IPS DF 4.7 (cell line): ENCODE measurements around the gene EOLA2.
"Not testable (repeated sequence)": the region's sequence is repeated elsewhere in the genome, so short reads cannot be mapped to it uniquely, and the experiment has no call there.

ENCODE experiments used
- DNase-seq: peaks from one replicate; pipeline ENCODE4 v3.0.0-alpha.2; 2013; ENCODE audit warnings: low spot score; ENCODE audit errors: extremely low read depth

Gene EOLA2

DNA sequence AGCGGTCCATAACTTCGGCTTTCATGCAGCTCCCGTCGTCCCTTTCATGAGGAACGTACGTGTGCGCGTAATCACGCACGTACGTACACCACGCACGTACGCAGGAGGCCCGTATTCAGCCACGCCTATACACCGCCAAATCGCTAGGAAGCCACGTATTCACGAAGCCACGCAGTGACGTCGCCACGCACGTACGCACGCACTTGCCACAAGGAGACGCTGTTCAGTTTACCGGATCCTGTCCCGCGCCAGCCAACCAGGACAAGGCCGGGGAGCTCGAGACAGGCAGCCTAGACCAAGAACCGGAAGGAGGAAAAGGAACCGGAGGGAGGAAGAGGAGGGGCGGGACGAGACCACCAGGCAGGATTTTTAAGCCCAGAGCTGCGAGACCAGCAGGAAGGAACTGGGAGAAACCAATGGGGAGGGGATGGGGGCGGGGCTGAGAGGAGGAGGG, at the start of gene EOLA2:
TSS of gene EOLA2 (minus strand) at position 65 of the 454 bp plus-strand sequence. CDS start 4,617 bp downstream, outside the sequence.
- DNase-seq, result peak; percentile 82

GRCh38 chrX:149987613-149988012, 49.3 kb upstream of the EOLA2 start:
- no peak for DNase-seq

GRCh38 chrX:149984411-149984810, 46.1 kb upstream of the EOLA2 start:
- no peak for DNase-seq

DNA sequence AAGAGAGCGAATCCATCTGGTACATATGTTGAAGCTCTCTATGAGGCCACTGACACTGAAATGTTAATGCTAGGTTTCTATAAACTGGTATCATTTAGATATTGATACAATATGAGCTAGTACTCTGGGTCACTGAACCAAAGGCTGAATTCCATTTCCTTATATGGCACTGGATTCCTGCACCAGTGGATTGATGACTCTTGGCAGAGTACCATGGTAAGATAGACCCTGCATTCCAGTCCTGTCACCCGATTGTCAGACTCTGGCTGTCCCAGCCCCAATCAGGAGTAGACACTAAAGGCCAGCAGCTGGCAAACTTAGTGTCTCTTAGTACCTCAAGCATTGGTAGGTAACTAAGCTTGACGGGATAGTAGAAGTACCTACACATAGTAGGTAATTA, 44.0 kb upstream of the EOLA2 start:
- DNase-seq, result no peak

- no peak for DNase-seq
Observed at GRCh38 chrX:149979126-149979644, 40.9 kb upstream of the EOLA2 start.

DNA sequence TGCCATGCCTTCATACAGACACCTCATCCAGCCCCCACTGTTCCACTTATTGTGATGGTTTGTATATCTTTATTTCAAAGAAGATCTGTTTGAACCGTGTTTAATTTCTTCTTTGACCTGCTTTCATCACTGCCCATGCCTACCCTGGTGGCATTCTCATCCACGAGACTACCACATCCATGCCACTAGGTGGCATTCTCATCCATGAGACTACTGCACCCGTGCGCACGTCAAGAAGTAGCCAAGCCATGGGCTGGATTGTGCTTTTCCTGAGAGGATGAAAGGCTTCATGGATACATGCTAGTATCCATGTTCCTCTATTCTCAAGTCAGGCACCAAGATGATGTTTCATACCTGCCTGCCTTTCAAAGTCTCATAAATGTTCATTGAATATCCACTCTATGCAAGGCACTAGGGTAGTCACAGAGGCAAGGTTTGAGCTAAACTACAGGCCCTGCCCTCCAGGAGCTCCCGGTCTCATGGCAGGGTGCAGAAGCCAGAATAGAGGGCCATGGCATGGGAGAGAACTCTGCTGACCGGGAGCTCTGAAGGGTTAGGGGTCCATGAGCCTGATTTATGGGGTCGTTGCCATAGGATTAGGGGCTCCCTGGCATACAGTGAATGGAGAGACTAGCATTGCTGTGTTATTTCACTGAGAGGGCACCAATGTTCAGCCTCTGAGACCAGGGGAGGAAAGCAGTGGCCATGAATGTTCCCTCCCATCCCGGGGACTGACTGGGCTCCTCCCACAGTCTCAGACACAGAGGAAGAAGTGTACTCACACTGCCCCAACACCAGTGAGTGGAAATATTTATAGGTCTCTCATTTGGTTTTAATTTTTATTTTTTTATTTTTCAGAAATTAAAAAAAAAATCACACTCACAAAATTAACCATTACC, 24.8 kb upstream of the EOLA2 start:
- DNase-seq, result no peak

DNA sequence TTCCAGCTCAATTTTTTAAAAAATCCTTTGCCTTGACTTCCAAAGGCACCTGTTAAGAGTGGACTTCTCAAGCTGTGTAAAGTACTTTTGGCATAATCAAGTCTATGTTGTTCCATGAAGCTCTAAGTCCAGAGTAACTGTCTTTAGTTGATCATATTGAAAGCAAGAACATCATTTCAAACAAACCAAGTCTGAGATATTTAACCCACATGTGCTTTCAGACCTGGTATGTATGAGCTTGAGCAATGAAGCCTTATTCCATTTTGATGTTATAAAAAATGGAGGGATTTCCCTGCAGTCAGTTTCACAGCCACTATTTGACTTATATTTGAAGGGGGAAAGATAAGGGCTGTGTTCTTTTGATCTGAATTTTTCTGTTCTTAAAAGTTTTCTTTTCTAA, 23.7 kb upstream of the EOLA2 start:
- no peak for DNase-seq

GRCh38 chrX:149961572-149961971, 23.3 kb upstream of the EOLA2 start:
- no peak for DNase-seq

GRCh38 chrX:149950681-149951080, 12.4 kb upstream of the EOLA2 start:
- no peak for DNase-seq

GRCh38 chrX:149949743-149950436, 11.6 kb upstream of the EOLA2 start:
- DNase-seq, result no peak

DNA sequence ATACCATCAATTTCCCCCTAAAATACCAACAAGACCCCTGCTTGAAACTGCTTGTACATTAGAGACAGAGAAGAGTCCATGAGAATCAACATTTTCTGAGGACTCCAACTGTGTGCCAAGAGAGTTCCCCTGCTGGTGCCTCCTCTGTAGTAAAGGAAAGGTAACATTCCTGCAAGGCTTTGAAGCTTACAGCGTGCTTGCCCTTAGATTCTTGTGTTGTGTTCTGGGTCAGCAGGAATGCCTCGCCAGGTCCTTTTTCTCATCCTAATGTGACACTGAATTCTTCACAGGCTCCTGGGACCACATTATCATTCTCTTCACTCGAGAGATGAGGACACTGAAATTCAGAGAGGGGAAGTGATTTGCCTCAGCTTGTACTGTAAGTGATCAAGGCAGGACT, 9.7 kb upstream of the EOLA2 start:
- DNase-seq, result no peak

DNA sequence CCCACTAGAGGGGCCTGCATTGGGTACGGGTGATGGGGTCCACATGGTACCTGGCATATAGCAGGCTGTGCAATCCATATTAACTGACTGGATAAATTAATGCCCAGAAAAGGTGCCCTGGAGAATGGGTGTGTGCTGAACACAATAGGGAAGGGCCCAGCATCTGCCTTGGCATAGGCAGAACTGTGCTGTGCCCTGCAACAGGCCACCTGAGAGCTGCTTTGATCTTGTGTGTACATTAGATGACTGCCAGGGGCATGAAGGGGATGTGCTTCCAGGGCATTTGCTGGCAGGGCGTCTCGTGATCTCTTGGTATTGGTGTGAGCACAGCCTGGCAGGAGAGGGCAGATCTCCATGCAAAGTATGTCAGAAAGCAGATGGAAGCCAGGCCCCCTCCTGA, 8.6 kb upstream of the EOLA2 start:
- not testable (repeated sequence) for DNase-seq

DNA sequence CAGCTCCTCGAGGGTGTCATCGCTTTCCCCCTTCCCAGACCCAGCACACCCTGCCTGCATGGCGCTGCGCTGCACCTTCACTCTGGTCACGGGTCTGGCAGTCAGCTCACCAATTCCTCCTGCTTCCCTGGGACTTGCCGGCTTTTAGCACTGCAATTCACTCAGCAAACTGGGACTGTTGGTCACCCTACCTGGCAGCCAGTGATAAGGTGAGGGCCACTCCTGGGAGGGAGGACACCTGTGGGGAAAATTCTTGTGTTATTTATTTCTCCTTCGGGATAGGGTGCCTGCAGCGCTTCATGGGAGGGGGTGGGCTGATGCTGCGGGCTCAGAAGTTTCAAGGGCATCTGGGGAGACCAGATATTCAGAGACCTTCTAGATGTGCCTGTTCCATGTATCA, 7.5 kb upstream of the EOLA2 start:
- DNase-seq, result not testable (repeated sequence)

GRCh38 chrX:149945087-149945670, 6.9 kb upstream of the EOLA2 start:
- DNase-seq, result not testable (repeated sequence)

DNA sequence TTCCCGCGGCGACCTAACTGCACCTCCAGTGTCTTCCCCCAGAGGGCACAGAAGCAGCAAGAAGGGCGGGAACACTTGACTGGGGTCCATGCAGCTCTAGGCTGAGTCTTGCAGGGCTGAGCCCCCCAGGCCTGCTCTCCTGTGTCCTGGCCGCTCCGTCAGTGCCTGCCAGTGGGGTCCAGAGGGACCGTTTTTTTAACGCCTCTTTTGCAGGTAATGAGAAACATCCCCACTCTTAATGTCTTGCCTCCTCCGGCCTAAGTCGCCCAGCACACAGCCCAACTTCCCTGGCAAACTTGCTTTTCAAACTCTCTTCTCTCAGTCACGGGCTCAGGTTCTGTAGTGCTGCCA, 2.4 kb upstream of the EOLA2 start:
- DNase-seq, result not testable (repeated sequence)

GRCh38 chrX:149939905-149940673, 1.8 kb upstream of the EOLA2 start:
- DNase-seq, result no peak

DNA sequence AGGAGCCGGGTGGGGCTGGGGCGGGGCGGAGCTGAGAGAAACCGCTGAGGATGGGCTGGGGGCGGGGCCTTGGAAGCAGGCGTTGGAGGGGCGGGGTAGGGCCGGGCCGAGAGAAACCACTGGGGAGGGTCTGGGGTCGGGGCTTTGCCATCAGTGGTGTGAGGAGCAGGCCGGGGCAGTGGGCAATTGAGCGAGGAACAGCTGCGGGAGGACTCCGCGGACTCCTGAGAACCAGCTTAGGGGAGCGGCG, 1.3 kb upstream of the EOLA2 start:
- no peak for DNase-seq

DNA sequence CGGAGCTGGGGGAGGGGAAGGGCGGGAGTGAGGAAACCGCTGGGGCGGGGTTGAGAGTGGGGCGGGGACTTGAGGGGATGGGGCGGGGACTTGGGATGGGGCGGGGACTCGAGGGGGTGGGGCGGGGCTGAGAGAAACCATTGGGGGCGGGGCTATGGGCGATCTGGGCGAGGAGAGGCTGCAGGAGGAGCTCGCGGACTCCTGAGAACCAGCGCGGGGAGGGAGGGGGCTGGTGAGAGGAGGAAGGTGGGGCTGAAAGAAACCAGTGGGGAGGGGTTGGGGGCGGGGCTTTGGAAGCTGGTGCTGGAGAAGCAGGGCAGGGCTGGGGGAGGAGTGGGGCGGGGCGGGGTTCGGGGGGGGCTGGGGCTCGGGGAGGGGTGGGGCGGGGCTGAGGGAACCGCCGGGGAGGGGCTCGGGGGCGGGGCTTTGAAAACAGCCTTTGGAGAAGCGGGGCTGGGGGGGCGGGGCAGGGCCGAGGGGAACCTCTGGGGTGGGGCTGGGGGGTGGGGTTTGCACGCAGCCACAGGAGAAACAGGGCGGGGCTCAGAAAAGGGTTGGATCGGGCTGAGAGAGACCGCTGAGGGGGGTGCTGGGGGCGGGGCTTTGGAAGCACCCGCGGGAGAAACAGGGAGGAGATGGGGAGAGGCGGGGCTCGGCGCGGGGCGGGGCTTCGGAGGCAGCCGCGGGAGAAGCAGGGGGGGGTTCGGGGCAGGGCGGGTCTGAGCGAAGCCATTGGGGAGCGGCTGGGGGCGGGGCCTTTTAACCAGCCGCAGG, 777 bp upstream of the EOLA2 start:
- DNase-seq, result no peak

DNA sequence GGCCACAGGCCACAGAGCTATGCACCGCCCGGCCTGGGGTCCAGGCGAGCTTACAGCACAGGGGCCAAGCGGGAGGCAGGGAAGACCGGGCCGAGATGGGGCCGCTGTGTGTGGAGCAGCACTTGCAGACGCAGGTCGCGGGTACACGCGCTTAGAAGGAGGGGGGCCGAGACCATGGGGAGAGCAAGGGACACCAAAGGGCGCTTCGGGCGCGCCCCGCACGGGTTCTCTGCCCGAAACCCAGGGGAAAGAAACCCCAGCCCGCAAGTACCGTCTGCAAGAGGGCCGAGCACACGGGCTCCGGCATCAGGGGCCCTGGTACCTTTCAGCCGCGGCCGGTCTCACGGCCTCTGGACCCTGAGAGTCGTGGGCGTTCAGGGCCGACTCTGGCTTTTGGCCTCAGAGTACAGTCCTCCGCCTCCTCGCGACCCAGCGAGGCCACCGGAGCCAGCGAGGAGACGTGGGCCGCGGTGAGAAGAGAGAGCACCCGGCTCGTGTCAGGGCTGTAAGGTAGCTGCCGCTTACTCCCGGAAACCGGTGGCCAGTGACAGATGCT, 342 bp downstream of the EOLA2 start:
- no peak for DNase-seq

DNA sequence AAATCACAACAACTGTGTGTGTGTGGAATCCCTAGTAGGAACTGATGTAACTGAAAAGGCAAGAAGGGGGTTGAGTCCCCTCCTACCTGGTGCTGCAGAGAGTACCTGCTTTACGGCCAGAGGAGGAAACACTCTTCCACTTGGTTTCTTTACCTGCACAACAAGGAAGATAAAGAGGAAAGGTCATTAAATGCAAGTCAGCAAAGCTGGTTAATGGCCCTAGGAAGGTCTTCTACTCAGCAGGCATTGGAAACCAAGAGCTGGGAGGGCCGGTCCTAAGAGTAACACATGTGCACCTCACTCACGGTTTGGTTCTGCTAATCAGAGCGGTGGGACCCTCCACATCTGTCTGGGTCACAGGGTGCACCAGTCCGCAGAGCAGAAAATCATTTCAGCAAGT, 963 bp downstream of the EOLA2 start:
- not testable (repeated sequence) for DNase-seq
